ENCODE data around the gene CLIP1.
"Not testable (repeated sequence)": the region's sequence is repeated elsewhere in the genome, so short reads cannot be mapped to it uniquely, and the experiment has no call there.

Gene CLIP1

DNA sequence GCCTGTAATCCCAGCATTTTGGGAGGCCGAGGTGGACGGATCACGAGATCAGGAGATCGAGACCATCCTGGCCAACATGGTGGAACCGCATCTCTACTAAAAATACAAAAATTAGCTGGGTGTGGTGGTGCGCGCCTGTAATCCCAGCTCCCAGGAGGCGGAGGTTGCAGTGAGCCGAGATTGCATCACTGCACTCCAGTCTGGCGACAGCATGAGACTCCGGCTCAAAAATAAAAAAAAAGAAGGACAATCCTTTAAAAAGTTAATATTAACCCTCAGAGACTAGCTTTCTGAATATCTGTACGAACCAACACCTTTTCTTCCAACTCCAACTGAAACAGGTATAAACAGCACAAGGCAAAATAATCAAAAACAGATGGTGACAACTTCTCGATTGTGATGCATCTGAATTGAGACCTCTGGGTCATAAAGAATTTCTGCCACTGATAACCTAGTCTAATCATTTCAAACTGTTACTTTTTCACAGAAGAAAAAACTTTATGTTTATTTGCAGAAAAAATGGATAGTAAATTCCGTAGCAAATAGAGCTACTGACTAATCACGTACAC, 27.8 kb downstream of the CLIP1 start:
- no peak for DNase-seq

DNA sequence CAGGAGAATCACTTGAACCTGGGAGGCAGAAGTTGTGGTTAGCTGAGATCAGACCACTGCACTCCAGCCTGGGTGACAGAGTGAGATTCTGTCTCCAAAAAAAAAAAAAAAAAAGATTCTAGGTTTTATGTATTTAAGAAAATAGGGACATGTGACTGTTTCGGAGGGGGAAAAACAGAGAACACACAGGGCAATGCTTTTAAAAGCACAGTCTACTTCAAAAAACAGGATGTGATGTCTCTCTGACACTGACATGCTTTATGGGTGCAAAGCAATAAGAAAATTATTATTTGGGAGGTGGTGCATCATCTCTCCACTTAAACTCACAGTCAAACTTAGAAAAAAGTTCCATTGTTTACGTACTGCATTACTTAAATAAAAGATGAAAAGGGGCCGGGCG, 28.7 kb downstream of the CLIP1 start:
- DNase-seq: no peak

DNA sequence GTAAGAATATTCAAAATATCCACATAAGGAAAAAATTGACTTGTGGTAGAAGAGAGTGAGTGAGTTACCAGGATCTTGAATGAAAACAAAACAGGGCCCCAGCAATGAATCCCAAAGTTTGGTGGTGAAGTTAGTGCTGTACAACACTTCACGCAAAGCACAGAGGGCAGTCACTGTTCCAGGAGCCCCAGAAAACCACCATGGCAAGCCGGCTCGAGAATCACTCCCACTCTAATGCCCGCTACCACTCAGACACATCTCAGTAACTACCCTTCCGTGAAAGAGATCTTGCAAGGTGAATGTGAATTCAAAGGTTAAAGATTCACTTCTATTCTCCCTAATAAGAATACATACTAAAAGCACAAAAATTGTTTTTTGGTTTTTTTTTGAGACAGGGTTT, 30.1 kb downstream of the CLIP1 start:
- DNase-seq: no peak

DNA sequence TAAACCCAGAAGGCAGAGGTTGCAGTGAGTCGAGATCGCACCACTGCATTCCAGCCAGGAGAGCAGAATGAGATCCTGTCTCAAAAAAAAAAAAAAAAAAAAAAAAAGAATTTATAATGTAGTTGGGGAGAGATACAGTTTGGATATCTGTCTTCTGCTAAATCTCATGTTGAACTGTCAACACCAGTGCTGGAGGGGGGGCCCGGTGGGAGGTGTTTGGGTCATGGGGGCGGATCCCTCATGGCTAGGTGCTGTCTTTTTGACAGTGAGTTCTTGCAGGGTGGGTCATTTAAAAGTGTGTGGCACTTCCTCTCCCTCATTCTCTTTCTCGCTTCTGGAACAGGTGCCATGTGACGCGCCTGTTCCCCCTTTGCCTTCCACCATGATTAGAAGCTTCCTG, 32.8 kb downstream of the CLIP1 start:
- no peak for DNase-seq

DNA sequence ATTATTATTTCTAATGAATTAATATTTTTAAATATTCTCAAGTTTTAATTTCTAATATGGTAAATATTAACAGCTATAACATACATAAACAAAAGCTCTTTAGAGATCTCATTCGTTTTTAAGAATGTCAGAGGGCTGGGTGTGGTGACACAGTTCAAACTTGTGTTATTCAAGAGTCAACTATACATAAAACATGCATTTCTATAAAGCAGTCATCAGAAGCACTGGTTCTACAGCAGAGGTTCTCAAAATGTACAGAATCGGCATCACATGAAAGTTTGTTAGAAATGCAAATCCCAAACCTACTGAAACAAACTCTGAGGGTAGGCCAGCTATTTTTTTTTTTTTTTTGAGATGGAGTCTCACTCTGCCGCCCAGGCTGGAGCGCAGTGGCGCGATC, 34.6 kb downstream of the CLIP1 start:
- no peak for DNase-seq

DNA sequence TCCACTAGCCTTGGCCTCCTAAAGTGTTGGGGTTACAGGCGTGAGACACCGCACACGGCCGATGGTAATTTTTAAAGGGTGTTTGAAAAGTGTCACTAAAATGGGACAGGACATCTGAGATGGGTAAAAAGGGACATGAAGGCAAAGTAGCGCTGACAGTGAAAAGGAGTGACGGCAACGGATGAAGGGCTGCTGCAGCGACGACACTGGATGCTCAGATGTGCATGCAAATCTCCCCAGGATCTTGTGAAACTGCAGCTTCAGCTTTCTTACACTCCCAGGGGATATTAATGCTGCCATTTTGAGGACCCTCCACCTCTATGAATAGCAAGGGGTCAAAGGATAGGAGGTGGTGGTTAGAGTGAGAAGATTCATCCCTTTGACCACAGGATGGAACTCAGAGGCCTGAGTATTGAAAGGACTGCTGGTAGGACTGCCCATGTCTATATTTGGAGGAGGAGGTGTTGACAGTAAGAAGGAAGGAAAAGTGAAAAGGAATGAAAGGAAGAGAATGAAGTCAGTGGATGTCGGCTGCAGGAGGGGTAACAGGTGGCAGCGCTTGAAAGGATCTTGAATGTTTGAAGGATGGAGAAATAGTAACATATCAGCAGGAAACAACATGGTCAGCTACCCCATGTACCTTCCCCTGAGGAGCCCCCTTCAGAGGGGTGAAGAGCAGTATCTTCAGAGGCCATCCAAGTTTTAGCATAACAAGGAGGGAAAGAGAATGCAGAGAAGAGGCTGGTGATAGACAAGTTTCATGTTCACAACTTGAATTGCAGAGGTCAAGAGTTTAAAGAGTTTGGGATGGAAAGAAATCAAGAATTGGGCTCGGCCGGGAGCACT, 37.1 kb downstream of the CLIP1 start:
- no peak for DNase-seq

DNA sequence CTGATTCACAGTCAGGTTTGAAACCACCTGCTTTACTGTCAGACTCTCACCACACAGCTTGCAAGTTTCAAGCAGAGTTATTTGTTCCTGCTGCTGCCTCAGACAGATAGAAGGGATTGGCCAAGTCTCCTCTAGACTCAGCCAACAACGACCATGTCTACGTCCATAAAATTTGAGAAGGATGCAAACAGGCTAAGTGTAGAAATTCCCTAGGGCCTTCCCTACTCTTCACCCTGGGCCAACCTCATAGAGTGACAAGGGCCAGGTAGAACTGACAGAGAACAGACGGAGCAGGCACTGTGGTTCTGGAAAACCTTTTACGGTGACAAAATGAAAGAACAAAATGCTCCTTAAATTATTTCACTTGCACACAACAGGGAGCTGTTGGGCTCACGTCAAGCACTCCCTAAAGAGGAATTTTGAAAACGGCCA, 39.5 kb downstream of the CLIP1 start:
- no peak for DNase-seq

DNA sequence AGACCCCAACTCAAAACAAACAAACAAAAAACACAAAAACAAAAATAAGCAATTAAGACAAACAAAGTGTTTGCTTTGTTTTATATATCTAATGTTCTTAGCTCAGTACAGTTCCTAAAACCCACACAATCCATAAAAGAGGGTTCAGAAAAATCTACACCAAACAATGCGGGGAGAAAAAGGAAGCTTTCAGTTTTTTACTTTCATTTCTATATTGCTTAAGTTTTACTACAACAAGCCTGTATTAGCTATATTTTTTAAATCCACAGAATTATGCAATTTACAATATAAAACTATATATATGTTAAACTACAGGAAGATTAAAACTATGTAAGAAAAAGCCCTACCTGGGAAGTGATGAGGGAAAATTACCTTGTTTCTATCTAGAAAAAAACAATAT, 41.4 kb downstream of the CLIP1 start:
- no peak for DNase-seq

DNA sequence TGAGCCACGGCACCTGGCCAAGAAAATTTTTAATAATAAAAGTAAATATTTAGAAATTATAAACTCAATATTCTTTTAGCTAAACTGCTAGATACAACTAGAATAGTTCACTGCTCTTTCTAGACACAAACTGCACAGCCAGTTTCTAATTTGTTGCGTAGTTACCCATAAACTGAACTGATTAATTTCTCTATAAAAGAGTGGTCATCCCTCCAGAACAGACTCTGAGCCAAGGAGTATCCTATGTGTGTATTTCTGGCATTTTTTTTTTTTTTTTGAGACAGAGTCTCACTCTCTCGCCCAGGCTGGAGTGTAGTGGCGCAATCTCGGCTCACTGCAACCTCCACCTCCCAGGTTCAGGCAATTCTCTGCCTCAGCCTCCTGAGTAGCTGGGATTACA, 45.7 kb downstream of the CLIP1 start:
- not testable (repeated sequence) for DNase-seq

DNA sequence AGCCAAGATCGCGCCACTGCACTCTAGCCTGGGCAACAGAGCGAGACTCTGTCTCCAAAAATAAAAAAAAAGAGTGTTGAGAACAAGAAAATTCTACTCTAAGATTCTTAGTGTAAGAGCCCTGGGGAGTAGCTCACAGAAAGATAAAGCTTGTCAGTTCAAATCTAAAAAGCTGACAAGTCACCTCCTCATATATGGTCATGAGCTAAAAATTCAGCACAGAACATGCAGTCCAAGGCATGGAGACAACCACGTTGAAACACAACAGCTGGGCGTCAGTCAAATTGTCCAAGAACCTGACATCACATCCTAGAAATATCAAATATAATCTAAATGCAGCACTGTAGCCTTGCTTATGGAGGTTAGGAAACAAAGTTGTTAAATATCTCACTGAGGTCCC, 47.8 kb downstream of the CLIP1 start:
- no peak for DNase-seq

DNA sequence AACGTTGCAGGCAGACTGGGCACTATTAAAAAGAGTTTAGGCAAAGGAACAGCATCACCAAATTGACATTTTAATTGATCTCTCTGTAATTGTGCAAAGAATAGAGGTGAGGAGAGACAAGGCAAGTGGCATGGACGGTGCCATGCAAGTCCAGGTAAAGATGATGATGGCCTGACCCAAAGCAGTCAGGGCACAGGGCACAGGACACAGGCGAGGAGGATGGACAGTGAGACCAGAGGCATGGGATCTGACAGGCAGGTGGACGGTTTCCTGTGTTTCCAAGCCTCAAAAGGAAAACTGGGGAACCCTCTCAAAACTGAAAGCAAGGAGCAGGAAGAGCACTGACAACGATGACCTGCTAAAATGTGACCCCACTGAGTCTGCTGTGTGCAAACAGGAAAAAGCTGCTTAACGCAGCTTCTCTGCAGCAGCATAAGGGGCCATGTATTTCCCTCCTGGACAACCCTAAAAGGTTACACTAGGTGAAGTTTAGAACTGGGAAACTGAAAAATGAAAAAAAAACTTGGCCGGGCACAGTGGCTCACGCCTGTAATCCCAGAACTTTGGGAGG, 50.9 kb downstream of the CLIP1 start:
- no peak for DNase-seq

DNA sequence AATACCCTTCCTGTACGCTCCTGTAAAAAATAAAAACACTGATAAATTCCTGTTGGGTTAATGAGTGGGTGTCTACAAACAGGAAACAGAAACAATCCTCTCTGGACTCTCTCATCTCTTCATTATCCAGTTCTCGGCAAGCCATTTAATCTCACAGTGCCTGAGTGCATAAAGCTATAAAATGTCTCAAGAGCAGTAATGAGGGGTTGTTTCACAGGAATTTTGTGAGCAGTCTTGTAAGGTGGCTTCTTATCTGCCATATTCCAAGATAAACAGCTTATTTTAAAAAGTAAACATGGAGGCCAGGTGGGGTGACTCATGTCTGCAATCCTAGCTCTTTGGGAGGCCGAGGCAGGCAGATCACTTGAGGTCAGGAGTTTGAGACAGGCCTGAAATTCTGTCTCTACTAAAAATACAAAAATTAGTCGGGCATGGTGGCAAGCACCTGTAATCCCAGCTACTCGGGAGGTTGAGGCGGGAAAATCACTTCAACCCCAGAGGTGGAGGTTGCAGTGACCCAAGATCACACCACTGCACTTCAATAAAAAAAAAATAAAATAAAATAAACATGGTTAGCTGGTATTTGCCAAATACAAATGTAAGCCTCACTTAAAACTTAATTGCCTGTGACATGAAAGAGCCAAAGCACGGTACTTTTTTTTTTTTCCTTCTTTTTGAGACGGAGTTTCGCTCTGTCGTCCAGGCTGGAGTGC, 54.0 kb downstream of the CLIP1 start:
- no peak for DNase-seq

DNA sequence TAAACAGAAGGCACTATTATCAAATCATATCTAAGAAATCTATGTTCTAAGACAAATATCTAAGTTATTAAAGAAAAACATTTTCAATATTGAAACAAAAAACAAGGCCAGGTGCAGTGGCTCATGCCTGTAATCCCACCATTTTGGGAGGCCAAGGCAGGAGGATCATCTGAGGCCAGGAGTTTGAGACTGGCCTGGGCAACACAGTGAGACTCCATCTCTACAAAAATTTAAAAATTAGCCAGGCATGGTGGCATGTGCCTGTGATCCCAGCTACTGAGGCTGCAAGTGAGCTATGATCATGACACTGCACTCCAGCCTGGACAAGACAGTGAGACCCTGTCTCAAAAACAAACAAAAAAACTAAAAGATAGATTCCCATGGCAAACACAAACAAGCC, 54.8 kb downstream of the CLIP1 start:
- not testable (repeated sequence) for DNase-seq

DNA sequence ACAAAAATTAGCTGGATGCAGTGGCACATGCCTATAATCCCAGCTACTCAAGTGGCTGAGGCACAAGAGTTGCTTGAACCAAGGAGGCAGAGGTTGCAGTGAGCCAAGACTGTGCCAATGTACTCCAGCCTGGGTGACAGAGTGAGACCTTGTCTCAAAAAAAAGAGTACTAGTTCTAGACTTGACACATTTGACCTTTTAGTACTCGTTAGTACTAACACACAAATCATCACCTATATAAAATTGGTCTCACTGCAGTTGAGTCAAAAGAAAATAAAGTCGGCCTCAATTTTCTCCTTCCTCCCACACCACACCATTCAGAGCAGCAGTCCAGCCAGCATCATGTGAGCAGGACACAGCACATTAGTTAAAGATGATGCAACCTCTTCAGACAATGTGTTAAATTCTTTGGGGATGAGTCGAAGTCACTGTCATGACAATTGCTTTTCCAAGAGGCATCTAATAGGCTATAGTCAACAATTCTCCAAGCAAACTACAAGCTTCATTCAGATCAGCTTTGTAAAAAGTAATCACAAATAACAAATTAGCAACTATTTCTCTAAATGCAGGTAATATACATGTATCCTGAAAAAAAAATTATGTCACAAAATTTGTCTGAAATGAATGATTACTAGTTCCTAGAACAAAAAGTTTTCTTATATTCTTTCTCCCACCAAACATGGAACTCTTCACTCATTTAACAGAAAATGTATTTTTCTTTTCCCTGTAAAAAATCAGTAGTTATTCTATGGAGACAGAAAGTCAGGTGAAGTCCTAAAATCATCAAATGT, 55.6 kb downstream of the CLIP1 start:
- no peak for DNase-seq

DNA sequence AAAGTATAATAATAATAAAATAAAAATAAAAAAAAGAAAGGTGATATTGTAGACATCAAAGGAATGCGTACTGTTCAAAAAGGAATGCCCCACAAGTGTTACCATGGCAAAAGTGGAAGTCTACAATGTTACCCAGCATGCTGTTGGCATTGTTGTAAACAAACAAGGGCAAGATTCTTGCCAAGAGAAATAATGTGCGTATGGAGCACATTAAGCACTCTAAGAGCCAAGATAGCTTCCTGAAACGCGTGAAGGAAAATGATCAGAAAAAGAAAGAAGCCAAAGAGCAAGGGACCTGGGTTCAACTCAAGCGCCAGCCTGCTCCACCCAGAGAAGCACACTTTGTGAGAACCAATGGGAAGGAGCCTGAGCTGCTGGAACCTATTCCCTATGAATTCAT, 57.2 kb downstream of the CLIP1 start:
- not testable (repeated sequence) for DNase-seq

DNA sequence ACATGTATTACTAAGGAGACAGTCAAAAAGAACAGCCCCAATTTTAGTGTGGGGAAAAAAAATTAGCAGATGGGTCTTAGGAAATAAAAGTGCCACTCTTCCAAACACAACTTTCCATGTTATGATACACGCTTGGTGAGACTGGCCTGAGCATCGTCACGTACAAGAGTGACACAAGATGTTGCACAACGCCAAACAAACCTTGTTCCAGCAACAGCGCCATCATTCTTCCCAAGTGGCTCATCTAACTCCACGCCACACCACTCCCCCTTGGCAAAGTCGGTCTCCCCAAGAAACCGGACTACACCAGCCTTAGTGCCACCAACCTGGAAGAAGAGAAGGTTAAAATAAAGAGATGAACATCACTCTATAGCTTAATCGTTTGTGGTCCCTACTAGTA, 58.7 kb downstream of the CLIP1 start:
- DNase-seq: no peak

DNA sequence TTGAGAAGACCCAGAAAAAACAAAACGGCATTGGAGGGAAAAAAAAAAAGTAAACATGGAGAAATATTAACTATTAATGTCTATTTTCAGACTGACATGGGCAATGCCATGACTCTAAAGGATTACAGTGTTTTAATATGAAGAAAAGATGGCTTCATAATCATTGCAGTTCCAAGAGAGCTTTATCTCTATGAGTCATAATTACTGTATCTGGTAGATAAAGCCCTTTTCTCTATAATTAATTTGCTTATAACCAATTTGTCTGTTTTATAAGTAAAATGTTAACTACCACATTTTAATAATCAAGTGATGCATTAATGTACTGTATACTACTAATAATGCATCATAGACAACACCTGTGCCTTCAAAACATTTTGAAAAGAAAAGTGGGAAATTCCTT, 59.7 kb downstream of the CLIP1 start:
- no peak for DNase-seq

DNA sequence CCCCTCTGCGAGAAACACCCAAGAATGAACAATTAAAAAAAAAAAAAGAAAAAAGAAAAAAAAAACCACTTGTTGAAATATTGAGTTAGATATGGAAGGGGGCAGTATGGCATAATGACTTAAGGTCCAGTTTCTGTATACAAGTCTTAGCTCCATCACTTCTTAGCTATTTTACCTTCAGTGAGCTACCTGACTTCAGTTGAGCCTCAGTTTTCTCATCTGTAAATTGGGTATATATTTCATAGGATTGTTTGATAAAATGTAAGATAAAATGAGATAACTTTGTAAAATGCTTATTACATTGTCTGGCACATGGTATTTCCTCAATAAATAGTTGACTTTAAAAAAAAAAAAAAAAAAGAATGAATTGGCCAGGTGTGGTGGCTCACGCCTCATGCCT, 64.1 kb downstream of the CLIP1 start:
- not testable (repeated sequence) for DNase-seq

DNA sequence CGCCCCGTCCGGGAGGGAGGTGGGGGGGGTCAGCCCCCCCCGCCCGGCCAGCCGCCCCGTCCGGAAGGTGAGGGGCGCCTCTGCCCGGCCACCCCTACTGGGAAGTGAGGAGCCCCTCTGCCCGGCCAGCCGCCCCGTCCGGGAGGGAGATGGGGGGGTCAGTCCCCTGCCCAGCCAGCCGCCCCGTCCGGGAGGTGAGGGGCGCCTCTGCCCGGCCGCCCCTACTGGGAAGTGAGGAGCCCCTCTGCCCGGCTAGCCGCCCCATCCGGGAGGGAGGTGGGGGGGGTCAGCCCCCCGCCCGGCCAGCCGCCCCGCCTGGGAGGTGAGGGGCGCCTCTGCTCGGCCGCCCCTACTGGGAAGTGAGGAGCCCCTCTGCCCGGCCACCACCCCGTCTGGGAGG, 64.9 kb downstream of the CLIP1 start:
- DNase-seq: not testable (repeated sequence)

DNA sequence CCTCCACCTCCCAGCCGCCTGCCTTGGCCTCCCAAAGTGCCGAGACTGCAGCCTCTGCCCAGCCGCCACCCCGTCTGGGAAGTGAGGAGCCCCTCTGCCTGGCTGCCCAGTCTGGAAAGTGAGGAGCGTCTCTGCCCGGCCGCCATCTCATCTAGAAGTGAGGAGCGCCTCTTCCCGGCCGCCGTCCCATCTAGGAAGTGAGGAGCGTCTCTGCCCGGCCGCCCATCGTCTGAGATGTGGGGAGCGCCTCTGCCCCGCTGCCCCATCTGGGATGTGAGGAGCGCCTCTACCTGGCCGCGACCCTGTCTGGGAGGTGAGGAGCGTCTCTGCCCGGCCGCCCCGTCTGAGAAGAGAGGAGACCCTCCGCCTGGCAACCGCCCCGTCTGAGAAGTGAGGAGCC, 65.5 kb downstream of the CLIP1 start:
- DNase-seq: not testable (repeated sequence)

DNA sequence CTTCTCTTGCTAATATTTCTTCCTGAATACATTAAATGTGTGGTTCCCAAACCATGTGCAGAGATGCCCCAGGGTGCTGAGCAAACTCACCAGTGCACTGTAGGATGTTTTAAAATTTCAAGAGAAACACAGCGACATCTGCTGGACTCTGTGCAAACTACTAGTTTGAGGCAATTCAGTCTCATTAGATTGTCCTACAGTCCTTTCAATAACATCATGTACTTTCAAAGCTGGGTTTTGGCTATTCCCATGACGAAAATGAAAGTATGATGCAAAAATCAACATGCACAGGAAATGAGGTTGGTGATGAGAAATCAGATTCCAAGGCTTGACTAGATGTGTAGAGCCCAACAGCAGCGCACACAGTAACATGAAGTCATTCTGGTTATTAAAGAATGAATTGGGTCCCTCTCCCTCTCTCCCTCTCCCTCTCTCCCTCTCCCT, 66.3 kb downstream of the CLIP1 start:
- DNase-seq: peak; percentile 81

DNA sequence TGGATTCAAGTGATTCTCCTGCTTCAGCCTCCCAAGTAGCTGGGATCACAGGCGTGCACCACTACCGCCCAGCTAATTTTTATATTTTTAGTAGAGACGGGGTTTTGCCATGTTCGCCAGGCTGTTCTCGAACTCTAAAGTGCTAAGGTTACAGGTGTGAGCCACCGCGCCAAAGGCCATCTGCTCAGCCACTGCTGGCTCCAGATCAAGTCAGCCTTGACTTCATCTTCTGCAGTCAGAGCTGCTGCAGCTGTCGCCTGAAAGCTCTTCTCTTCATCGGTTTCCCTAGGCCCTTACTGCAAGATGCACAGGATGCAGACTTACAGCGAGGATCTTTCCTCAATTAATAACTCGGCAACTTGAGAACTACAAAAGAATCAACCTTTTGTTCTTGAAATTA, 66.8 kb downstream of the CLIP1 start:
- peak; percentile 81 for DNase-seq

All from NCI-H1694 treated with DMSO at 0.1 percent for 48 hours (cell line).